ENCODE measurements around the gene ARRB1. TPM values are rescaled to one million over a fixed set of nuclear protein-coding genes. Genes with fewer than 3 reads are reported as not detected.

The ARRB1 gene
- total RNA-seq, 1 donor from 2014 or later = 8.8 TPM

DNA sequence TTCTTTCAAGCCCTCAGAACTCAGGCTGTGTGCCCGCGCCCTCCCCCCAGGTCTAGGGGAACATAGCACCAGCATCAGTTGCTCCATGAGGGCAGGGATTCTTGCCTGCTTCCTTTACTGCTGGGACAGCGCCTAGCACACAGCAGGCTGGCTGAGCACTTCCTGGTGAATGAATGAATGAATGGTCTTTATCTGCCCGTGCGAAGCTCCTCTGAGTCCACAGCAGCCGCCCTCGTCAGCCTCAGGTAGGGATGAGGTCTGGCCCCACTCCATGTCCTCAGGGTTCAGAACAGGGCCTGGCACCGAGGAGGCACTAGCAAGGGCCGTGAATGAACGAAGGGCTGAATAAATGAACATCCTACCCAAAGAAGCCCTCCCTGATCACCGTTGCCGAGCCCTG is 27.3 kb downstream of the ARRB1 start:
- TF ChIP-seq, protein P1, sequence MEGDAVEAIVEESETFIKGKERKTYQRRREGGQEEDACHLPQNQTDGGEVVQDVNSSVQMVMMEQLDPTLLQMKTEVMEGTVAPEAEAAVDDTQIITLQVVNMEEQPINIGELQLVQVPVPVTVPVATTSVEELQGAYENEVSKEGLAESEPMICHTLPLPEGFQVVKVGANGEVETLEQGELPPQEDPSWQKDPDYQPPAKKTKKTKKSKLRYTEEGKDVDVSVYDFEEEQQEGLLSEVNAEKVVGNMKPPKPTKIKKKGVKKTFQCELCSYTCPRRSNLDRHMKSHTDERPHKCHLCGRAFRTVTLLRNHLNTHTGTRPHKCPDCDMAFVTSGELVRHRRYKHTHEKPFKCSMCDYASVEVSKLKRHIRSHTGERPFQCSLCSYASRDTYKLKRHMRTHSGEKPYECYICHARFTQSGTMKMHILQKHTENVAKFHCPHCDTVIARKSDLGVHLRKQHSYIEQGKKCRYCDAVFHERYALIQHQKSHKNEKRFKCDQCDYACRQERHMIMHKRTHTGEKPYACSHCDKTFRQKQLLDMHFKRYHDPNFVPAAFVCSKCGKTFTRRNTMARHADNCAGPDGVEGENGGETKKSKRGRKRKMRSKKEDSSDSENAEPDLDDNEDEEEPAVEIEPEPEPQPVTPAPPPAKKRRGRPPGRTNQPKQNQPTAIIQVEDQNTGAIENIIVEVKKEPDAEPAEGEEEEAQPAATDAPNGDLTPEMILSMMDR (IDR thresholded peaks at IDR 0.05; ENCODE audit: insufficient read depth, low read length, poor library complexity, severe bottlenecking) = no peak
- H3K27me3 ChIP-seq (ENCODE audit: control insufficient read depth, insufficient read depth, low read length) = no peaks in the 10 kb centered on the region
- H3K4me3 ChIP-seq (ENCODE audit: low read depth, low read length) = no peak overlapping the region
- no peaks in the 10 kb centered on the region for H3K36me3 ChIP-seq (ENCODE audit: control insufficient read depth, insufficient read depth, low read length)
- no peak for DNase-seq (ENCODE audit: low read depth)

GRCh38 chr11:75323609-75324008 is 27.9 kb downstream of the ARRB1 start:
- TF ChIP-seq, protein P1 (IDR thresholded peaks at IDR 0.05; ENCODE audit: insufficient read depth, low read length, poor library complexity, severe bottlenecking) = no peak
- H3K27me3 ChIP-seq (ENCODE audit: control insufficient read depth, insufficient read depth, low read length) = no peaks in the 10 kb centered on the region
- no peak for DNase-seq (ENCODE audit: low read depth)
- H3K36me3 ChIP-seq (ENCODE audit: control insufficient read depth, insufficient read depth, low read length) = no peaks in the 10 kb centered on the region
- no peak overlapping the region for H3K4me3 ChIP-seq (ENCODE audit: low read depth, low read length)

GRCh38 chr11:75320643-75321042 is 30.8 kb downstream of the ARRB1 start:
- H3K27me3 ChIP-seq (ENCODE audit: control insufficient read depth, insufficient read depth, low read length) = no peaks in the 10 kb centered on the region
- no peaks in the 10 kb centered on the region for H3K36me3 ChIP-seq (ENCODE audit: control insufficient read depth, insufficient read depth, low read length)
- TF ChIP-seq, protein P1 (IDR thresholded peaks at IDR 0.05; ENCODE audit: insufficient read depth, low read length, poor library complexity, severe bottlenecking) = no peak
- no peak for DNase-seq (ENCODE audit: low read depth)
- no peak overlapping the region for H3K4me3 ChIP-seq (ENCODE audit: low read depth, low read length)

- TF ChIP-seq, protein P1 (IDR thresholded peaks at IDR 0.05; ENCODE audit: insufficient read depth, low read length, poor library complexity, severe bottlenecking) = no peak
- Histone ChIP-seq H3K36me3 (ENCODE audit: control insufficient read depth, insufficient read depth, low read length) (no peaks in the 10 kb centered on the region), H3K27me3 (ENCODE audit: control insufficient read depth, insufficient read depth, low read length) (no peaks in the 10 kb centered on the region), H3K4me3 (ENCODE audit: low read depth, low read length) (no peak overlapping the region)
- no peak for DNase-seq (ENCODE audit: low read depth)
Observed at GRCh38 chr11:75320046-75320618, 31.3 kb downstream of the ARRB1 start.

DNA sequence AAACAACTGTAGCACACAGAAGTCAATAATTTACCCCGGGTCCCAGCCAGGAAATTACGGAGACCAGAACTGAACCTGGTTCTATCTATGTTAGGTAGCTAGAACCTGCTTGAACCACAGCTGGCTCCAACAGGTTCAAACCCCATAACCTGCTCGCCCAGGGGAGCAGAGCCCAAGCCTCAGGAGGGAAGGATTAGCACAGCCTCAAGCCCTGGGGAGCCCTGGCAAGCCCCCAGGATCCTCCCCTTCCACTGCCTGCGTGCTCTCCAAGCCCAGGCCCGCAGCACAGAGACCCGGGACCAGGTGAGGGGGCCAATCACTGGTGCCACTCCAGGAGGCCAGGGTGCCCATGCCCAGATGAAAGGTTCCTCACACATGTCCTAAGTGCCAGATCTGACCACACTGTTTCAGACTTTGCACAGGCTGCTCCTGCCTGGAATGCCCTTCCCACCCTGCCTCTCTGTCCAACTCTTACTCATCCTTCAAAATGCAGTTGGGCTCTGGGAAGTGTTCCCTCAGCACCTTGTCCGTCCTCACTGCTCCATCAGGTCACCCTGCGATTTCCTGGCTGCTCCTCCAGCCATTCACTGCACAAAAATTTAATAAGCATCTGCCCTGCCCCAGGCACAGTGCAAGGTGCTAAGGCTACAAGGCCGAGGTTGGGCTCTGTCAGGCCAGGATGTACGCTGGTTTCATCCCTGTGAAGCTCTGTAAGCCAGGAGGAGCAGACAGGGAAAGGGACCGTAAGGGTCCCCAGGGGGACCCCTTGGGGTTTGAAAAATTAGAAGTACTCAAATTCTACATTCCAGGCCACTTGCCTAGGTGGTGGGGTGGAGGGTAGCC is 32.2 kb downstream of the ARRB1 start:
- H3K36me3 ChIP-seq (ENCODE audit: control insufficient read depth, insufficient read depth, low read length) = no peaks in the 10 kb centered on the region
- TF ChIP-seq, protein P1 (IDR thresholded peaks at IDR 0.05; ENCODE audit: insufficient read depth, low read length, poor library complexity, severe bottlenecking) = no peak
- H3K27me3 ChIP-seq (ENCODE audit: control insufficient read depth, insufficient read depth, low read length) = no peaks in the 10 kb centered on the region
- DNase-seq (ENCODE audit: low read depth) = no peak
- no peak overlapping the region for H3K4me3 ChIP-seq (ENCODE audit: low read depth, low read length)
